SJCRH30 (cell line): ENCODE measurements around the gene CFAP57. TPM values are rescaled to one million over a fixed set of nuclear protein-coding genes. Genes with fewer than 3 reads are reported as not detected.

ENCODE experiments used
- DNase-seq, 2 experiments: peaks; one replicate each; pipeline ENCODE4 v3.0.0-alpha.2; 2015 to 2020
- H3K27ac ChIP-seq: fragments of 250-450 bp; sonication (Bioruptor Pico); 2 replicates; pipeline ENCODE4 v1.5.1; 2020; ENCODE audit warnings: mild to moderate bottlenecking, moderate library complexity
- H3K27me3 ChIP-seq: fragments of 250-450 bp; sonication (Bioruptor Pico); 2 replicates; pipeline ENCODE4 v1.5.1; 2020; ENCODE audit warnings: mild to moderate bottlenecking, moderate library complexity
- H3K36me3 ChIP-seq: fragments of 250-450 bp; sonication (Bioruptor Pico); 2 replicates; pipeline ENCODE4 v1.5.1; 2020; ENCODE audit warnings: mild to moderate bottlenecking, moderate library complexity
- H3K4me1 ChIP-seq: fragments of 250-450 bp; sonication (Bioruptor Pico); 2 replicates; pipeline ENCODE4 v1.5.1; 2020; ENCODE audit warnings: mild to moderate bottlenecking, moderate library complexity
- H3K4me3 ChIP-seq: fragments of 250-450 bp; sonication (Bioruptor Pico); 2 replicates; pipeline ENCODE4 v1.5.1; 2020; ENCODE audit warnings: mild to moderate bottlenecking, moderate library complexity
- H3K9me3 ChIP-seq: fragments of 250-450 bp; sonication (Bioruptor Pico); replicated peaks from 2 replicates; pipeline ENCODE4 v1.5.1; 2020; ENCODE audit warnings: mild to moderate bottlenecking, moderate library complexity
- total RNA-seq: library from RNA; depleted of rRNA; stranded (reverse); fragments of >200 nt; shearing (Covaris generic); gene quantifications from 2 replicates; pipeline ENCODE4 v1.2.3, GENCODE V29; 2014

Gene CFAP57
- total RNA-seq, 1 experiment from 2014 or later: 0.04 TPM

GRCh38 chr1:43149889-43150288 is 22.2 kb upstream of the CFAP57 start:
- Histone ChIP-seq H3K9me3 (no peaks in the 10 kb centered on the region), H3K27ac (no peak overlapping the region), H3K36me3 (no peaks in the 10 kb centered on the region), H3K27me3 (0 out of 2 replicates have a peak, but pooled peaks cover 3% of the 10 kb centered on the region), H3K4me3 (no peak overlapping the region), H3K4me1 (no peaks in the 10 kb centered on the region)
- no peak for DNase-seq

GRCh38 chr1:43152866-43153265 is 19.3 kb upstream of the CFAP57 start:
- no peak overlapping the region for H3K27ac ChIP-seq
- no peak overlapping the region for H3K4me3 ChIP-seq
- H3K36me3 ChIP-seq: no peaks in the 10 kb centered on the region
- DNase-seq: peak in 1 of 2 experiments; percentile 8
- no peaks in the 10 kb centered on the region for H3K4me1 ChIP-seq
- no peaks in the 10 kb centered on the region for H3K9me3 ChIP-seq
- H3K27me3 ChIP-seq: no peaks in the 10 kb centered on the region

- Histone ChIP-seq H3K9me3 (no peaks in the 10 kb centered on the region), H3K27me3 (no peaks in the 10 kb centered on the region), H3K4me1 (no peaks in the 10 kb centered on the region), H3K36me3 (no peaks in the 10 kb centered on the region), H3K4me3 (no peak overlapping the region), H3K27ac (no peak overlapping the region)
- DNase-seq: no peak
These were observed 18.7 kb upstream of the CFAP57 start for GRCh38 chr1:43153443-43153842.

DNA sequence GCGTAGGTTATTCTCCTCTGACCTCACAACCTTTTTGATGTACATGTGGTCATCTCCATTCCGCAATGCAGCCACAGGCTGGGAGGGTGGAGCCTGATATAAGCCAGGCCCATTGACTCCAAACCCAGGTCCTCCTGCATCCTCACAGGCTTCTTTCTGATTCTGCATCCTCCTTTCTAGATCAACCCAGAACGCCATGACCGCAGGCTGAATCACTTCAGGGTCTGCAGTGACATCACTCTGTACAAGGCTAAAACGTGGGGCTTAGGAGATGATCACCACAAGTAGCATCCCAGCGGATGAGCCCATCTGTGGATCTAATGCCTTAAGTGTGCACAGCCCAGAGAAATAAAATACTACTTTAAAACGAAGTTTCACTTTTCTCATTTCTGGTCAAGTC is 16.1 kb upstream of the CFAP57 start:
- Histone ChIP-seq H3K27me3 (no peaks in the 10 kb centered on the region), H3K4me1 (no peaks in the 10 kb centered on the region), H3K4me3 (no peak overlapping the region), H3K27ac (no peak overlapping the region), H3K36me3 (no peaks in the 10 kb centered on the region), H3K9me3 (no peaks in the 10 kb centered on the region)
- DNase-seq: no peak

DNA sequence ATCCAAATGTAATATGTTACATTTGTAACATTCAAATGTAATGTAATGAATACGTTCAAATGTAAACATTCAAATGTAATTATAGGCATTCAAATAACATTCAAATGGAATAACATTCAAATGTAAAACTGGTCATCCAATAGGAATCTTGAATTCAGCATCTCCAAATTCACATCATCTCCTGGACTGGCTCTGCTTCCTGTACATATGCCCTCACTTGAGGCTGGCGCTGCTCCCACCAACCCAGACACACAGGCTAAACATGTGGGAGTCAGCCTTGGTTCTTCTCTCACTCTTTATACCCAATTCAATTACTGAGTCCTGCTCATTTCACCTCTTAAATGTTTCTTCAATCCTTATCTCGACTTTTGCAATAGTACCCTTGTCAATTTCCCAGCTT is 7.0 kb upstream of the CFAP57 start:
- no peaks in the 10 kb centered on the region for H3K27me3 ChIP-seq
- no peak for DNase-seq
- no peak overlapping the region for H3K27ac ChIP-seq
- H3K36me3 ChIP-seq: peaks cover 39% of the 10 kb centered on the region
- H3K4me3 ChIP-seq: no peak overlapping the region
- no peaks in the 10 kb centered on the region for H3K9me3 ChIP-seq
- no peaks in the 10 kb centered on the region for H3K4me1 ChIP-seq

GRCh38 chr1:43165765-43166164 is 6.4 kb upstream of the CFAP57 start:
- Histone ChIP-seq H3K4me3 (no peak overlapping the region), H3K27me3 (no peaks in the 10 kb centered on the region), H3K27ac (no peak overlapping the region), H3K9me3 (no peaks in the 10 kb centered on the region), H3K36me3 (peaks cover 39% of the 10 kb centered on the region), H3K4me1 (no peaks in the 10 kb centered on the region)
- DNase-seq: no peak

GRCh38 chr1:43171312-43171875 is 736 bp upstream of the CFAP57 start:
- Histone ChIP-seq H3K9me3 (no peaks in the 10 kb centered on the region; the same call in 1 of the 2 replicates), H3K27me3 (no peaks in the 10 kb centered on the region), H3K4me1 (peaks cover 3% of the 10 kb centered on the region; the same call in 1 of the 2 replicates), H3K36me3 (peaks cover 22% of the 10 kb centered on the region), H3K27ac (no peak overlapping the region; the same call in 1 of the 2 replicates), H3K4me3 (peak overlapping the region; percentile 76)
- DNase-seq: no peak

- peaks cover 3% of the 10 kb centered on the region; the same call in 1 of the 2 replicates for H3K4me1 ChIP-seq
- H3K9me3 ChIP-seq: no peaks in the 10 kb centered on the region; the same call in 1 of the 2 replicates
- H3K36me3 ChIP-seq: peaks cover 16% of the 10 kb centered on the region
- H3K27ac ChIP-seq: no peak overlapping the region
- peak; percentile 90 to 92 for DNase-seq
- peak overlapping the region; percentile 76 for H3K4me3 ChIP-seq
- peaks cover 3% of the 10 kb centered on the region; the same call in 1 of the 2 replicates for H3K27me3 ChIP-seq
These were observed 420 bp downstream of the CFAP57 start for GRCh38 chr1:43172527-43172972.

DNA sequence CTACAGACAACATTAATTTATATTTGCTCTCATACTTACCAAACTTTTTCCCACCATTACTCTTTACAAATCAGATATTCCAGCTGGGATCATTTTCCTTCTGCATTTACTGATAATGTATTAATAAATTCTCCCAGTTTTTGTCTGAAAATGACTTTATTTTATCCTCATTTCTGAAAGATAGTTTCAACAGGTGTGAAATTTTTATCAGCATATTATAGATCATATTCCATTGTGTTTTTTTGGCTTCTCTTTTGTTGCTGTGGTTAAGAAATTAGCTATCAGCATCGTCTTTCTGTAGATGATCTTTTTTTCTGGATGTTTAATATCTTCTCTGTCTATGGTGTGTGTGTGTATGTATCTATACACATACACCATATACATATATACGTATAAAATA is 2.7 kb downstream of the CFAP57 start:
- Histone ChIP-seq H3K36me3 (no peaks in the 10 kb centered on the region), H3K4me1 (peaks cover 3% of the 10 kb centered on the region; the same call in 1 of the 2 replicates), H3K9me3 (peaks cover 3% of the 10 kb centered on the region; the same call in 1 of the 2 replicates), H3K4me3 (no peak overlapping the region), H3K27ac (no peak overlapping the region), H3K27me3 (peaks cover 6% of the 10 kb centered on the region; the same call in 1 of the 2 replicates)
- no peak for DNase-seq

DNA sequence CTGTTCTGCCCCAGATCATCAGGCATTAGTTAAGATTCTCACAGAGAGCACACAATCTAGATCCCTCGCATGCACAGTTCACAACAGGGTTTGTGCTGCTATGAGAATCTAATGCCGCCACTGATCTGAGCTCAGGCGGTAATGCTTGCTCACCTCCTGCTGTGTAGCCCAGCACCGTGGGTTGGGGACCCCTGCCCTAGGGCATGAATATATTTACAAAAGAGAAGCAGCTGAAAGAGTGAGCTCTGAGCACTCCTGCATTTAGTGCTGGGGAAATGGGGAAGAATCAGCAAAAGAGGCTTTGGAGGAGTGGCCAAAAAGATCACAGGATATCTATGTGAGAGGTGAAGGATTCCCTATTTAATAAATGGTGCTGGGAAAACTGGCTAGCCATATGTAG is 5.6 kb downstream of the CFAP57 start:
- no peaks in the 10 kb centered on the region for H3K36me3 ChIP-seq
- no peak for DNase-seq
- peaks cover 3% of the 10 kb centered on the region; the same call in 1 of the 2 replicates for H3K9me3 ChIP-seq
- no peak overlapping the region for H3K4me3 ChIP-seq
- H3K27me3 ChIP-seq: peaks cover 6% of the 10 kb centered on the region; the same call in 1 of the 2 replicates
- peaks cover 2% of the 10 kb centered on the region; the same call in 1 of the 2 replicates for H3K4me1 ChIP-seq
- H3K27ac ChIP-seq: no peak overlapping the region

DNA sequence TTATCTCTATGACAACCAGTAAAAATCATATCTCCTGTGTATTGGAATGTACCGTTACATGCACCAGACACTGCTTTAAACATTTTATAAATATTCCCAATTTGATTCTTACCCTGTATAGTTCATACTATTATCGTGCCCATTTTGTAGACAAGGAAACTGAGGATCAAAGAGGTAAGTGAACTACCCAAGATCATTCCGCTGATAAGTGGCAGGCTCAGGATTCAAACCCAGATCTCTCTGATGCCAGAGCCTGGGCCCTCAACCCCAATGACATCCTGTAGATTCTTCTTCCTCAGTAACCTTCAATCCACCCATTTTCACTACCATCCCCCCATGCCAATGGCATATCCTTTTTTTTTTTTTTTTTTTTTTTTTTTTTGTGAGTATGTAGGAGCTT is 12.3 kb downstream of the CFAP57 start:
- no peaks in the 10 kb centered on the region for H3K9me3 ChIP-seq
- H3K4me3 ChIP-seq: no peak overlapping the region
- H3K27me3 ChIP-seq: no peaks in the 10 kb centered on the region
- H3K4me1 ChIP-seq: no peaks in the 10 kb centered on the region
- H3K27ac ChIP-seq: no peak overlapping the region
- no peak for DNase-seq
- H3K36me3 ChIP-seq: no peaks in the 10 kb centered on the region

- H3K27ac ChIP-seq: no peak overlapping the region
- no peaks in the 10 kb centered on the region for H3K36me3 ChIP-seq
- H3K4me1 ChIP-seq: no peaks in the 10 kb centered on the region
- H3K4me3 ChIP-seq: no peak overlapping the region
- DNase-seq: no peak
- H3K27me3 ChIP-seq: no peaks in the 10 kb centered on the region
- no peaks in the 10 kb centered on the region for H3K9me3 ChIP-seq
These were observed 12.9 kb downstream of the CFAP57 start for GRCh38 chr1:43184995-43185394.

DNA sequence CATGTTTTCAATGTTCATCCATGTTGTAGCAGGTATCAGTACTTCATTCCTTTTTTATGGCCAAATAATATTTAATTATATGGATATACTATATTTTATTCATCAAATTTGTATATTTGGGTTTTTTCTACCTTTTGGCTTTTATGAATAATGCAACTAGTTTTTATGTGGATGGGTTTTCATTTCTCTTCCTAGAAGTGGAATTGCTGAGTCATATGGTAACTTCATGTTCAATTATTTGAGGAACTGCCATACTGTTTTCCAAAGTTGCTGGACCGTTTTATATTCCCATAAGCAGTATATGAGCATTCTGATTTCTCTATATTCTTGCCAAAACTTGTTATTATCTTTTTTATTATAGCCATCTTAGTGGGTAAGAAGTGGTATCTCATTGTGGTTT is 16.0 kb downstream of the CFAP57 start:
- H3K9me3 ChIP-seq: peaks cover 2% of the 10 kb centered on the region; the same call in 1 of the 2 replicates
- no peaks in the 10 kb centered on the region for H3K4me1 ChIP-seq
- H3K27me3 ChIP-seq: no peaks in the 10 kb centered on the region
- H3K36me3 ChIP-seq: no peaks in the 10 kb centered on the region
- DNase-seq: no peak
- no peak overlapping the region for H3K4me3 ChIP-seq
- H3K27ac ChIP-seq: no peak overlapping the region

DNA sequence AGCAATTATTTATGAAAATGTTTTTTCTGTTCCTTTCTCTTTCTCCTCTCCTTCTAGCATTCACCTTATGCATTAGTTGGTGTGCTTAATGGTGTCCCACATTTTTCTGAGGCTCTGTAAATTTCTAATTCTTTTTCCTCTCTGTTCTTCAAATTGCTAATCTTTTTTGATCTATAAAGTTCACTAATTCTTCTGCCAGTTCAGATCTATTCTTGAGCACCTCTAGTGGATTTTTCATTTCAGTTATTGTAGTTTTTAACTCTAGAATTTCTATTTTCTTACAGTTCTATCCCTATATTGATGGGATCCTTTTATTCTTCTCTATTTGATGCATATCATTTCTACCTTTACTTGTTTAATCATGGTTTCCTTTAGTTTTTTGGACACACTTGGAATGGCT is 22.4 kb downstream of the CFAP57 start:
- H3K4me3 ChIP-seq: no peak overlapping the region
- no peaks in the 10 kb centered on the region for H3K4me1 ChIP-seq
- H3K27me3 ChIP-seq: no peaks in the 10 kb centered on the region; the same call in 1 of the 2 replicates
- no peak overlapping the region for H3K27ac ChIP-seq
- no peak for DNase-seq
- no peaks in the 10 kb centered on the region; the same call in 1 of the 2 replicates for H3K36me3 ChIP-seq
- H3K9me3 ChIP-seq: peaks cover 13% of the 10 kb centered on the region

DNA sequence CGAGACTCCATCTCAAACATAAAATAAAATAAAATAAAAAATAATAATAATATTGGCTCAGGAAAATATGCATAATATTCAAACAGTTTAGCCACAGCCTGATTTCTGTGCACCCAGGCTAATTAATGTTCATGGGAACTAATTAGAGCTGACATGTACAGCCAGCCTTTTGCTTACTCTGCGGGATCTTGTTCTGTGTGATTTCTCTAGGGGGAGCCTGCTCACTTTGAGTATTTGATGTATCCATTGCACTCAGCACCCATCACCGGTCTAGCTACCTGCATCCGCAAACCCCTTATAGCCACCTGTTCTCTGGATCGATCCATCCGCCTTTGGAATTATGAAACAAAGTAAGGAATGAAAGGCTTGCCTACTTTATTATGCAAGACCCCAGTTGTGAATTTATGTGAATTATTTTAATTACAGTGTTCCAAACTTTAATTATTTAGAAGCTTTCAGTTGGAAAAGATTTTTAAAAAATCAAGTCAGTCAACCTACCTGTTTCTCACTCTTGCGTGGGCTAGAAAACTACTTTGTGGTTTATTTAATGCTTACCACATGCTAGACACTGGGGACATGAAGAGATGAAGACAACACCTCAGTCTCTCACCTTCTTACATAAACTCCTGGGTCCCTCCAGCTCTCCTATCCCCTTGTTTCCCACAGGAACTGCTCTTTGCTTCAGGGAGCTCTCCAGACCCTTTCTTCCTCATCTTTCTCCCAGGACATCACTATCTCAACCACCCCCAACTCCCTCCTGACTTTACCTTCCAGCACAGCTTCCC is 25.4 kb downstream of the CFAP57 start:
- Histone ChIP-seq H3K36me3 (no peaks in the 10 kb centered on the region; the same call in 1 of the 2 replicates), H3K27ac (no peak overlapping the region), H3K4me3 (no peak overlapping the region), H3K27me3 (no peaks in the 10 kb centered on the region; the same call in 1 of the 2 replicates), H3K9me3 (peaks cover 13% of the 10 kb centered on the region), H3K4me1 (no peaks in the 10 kb centered on the region)
- DNase-seq: no peak
